ENCODE results near the gene FRMPD4.

The FRMPD4 gene

DNA sequence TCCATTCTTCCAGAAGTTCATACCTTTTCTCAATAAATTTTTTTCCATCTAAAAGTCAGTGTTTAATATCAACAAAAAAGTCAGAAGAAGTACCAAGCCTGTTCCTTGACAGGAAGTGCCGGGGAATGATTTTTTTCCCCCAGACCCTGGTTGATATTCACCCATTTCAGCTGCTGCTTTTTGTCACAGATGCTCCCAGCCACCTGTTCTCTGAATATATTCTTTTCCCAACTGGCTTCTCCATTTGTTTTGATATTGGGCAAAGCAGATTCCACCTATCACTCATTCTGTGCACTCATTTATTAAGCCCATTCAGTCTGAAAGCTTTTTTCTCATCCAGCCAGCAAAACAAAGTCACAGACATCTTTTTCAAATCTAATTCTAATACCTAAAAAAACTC, 139.9 kb downstream of the FRMPD4 start:
- no peak overlapping the region for H3K4me3 ChIP-seq (ENCODE audit: low read length)
- no peak for DNase-seq (ENCODE audit: low read depth, low spot score)

DNA sequence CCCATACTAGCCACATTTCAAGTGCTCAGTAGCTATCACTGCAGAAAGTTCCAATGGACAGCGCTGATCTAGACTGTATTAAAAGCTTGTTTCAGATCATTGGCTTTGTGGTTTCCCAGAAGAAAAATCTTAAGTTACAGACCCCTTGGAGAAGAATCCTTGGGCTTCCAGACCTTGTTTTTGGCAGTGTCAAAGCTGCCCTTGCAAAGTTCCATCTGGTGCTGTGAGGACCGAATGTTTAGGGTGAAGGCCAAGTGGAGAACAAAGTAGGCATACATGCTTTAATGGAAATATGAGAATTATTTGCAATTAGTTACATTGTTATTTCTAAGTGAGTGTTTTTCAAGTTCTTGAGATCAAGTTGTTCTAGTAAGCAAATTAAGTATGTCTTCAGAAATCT, 144.7 kb downstream of the FRMPD4 start:
- no peak overlapping the region for H3K4me3 ChIP-seq (ENCODE audit: low read length)
- DNase-seq (ENCODE audit: low read depth, low spot score) = no peak

DNA sequence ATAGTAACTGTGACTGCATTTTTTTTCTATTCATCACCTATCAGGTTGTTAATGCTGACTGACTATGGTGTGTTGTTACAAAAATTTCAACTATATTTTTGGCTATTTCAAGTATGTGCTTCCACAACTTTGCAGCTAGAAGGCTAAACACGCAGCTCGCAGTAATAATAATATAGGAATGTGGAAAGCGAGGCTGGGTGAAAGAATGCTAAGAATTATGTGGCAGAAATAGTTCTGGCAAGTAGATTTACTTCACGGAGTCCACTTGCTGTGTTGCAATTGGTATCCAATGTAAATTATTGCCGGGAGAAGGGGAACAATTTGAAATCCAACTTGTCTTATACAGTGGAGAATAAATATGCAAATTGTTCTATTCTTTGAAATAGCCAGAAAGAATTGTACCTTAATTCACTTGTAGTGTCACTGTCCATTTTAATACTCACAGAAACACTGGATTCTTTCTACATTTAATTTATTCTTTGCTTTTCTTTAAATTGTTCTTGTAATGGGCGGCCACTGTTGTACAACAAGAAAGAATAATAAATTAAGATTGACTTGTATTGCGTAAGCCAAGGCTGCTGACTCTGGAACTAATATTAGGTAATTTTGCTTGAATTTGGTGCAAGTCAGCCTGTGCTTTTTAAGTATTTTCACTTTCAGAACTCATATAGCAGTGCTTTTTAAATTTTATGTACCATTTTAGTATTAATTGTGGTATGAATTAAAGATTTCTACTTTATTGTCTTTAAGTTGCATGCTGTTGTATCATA, 154.9 kb downstream of the FRMPD4 start:
- H3K4me3 ChIP-seq (ENCODE audit: low read length) = no peak overlapping the region
- DNase-seq (ENCODE audit: low read depth, low spot score) = no peak

DNA sequence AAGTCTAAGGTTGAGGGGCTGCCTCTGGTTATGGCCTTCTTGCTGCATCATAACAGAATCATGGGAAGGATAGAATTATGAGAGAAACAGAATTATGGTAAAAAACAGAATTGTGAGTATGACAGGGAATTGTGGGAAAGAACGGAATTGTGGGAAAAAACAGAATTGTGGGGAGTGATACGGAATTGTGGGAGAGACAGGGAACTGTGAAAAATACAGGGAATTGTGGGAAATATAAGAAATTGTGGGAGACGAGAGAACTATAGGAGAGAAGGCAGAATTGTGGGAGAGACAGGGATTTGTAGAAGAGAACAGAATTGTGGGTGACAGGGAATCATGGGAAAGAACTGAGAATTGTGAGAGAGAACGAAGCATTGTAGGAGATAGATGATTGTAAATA, 159.1 kb downstream of the FRMPD4 start:
- DNase-seq (ENCODE audit: low read depth, low spot score) = no peak
- no peak overlapping the region for H3K4me3 ChIP-seq (ENCODE audit: low read length)

DNA sequence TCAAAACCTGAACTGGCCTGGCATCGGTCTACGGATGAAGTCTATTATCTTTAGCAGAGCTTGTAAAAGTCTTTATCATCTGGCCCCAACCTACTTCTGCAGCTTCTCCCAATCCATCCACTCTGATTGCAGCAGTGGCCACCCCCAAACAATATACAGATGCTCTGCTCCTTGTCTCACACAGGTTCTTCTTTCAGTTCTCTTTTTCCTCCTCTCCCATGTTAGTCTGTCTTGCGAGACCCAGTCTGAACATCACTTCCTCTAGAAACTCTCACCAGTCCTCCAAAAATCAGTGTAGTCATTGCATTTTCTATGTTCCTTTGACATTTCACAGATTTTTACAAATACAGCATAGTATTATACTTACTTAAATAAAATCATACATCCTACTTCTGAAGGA, 163.0 kb downstream of the FRMPD4 start:
- no peak overlapping the region for H3K4me3 ChIP-seq (ENCODE audit: low read length)
- DNase-seq (ENCODE audit: low read depth, low spot score) = no peak

DNA sequence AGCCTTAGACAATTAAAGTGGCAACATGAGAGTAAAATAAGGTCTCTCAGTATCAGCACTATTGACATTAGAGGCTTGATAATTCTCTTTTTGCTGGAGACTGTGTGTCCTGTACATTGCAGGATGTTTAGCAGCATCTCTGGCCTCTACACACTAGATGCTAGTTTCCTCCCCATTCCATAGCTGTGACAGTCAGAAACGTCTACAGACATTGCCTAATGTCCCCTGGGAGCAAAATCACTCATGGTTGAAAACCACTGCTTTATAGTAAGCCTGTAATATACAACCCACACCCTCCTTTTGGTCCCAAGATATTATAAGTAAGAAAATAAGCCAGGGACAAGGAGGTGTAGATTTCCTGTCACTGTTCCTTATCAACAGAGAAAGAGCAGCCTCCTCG, 166.0 kb downstream of the FRMPD4 start:
- DNase-seq (ENCODE audit: low read depth, low spot score) = no peak
- H3K4me3 ChIP-seq (ENCODE audit: low read length) = no peak overlapping the region

DNA sequence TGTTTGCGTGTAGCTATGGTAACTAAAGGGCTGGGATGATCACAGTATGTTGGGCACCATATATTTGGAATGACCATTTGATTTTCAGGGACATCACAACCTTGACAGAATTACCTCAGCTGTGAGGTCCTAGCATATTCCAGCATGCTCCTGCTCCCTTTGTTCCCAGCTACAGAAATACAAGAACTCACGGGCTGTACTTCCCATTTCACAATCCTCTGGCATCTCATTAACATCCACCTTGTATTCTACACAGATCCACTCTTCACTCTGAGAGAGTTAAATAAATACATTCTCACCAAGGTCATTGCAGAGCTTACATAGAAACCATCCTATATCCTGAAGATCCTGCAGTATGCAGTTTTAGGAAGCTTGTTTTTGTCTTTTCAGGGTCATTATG, 169.7 kb downstream of the FRMPD4 start:
- H3K4me3 ChIP-seq (ENCODE audit: low read length) = no peak overlapping the region
- no peak for DNase-seq (ENCODE audit: low read depth, low spot score)

DNA sequence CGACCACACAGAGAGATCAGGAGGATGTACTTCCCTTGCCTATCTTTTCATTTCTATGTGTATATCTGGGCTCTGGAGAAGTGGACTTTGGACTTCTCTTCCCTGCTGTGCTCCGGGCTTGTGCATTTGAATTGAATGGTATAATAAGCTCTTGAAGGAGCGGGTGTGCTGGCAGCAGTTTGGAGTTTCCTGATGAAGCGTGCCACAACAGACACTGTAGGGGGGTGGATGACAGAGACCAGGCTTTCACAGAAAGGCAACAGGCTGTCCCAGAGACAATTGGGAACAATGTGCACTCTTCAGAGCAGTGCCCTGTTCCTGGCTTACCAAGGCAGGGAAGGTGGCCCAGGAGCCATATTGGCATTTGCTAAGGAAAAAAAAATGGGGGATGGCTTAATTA, 170.1 kb downstream of the FRMPD4 start:
- no peak for DNase-seq (ENCODE audit: low read depth, low spot score)
- no peak overlapping the region for H3K4me3 ChIP-seq (ENCODE audit: low read length)

DNA sequence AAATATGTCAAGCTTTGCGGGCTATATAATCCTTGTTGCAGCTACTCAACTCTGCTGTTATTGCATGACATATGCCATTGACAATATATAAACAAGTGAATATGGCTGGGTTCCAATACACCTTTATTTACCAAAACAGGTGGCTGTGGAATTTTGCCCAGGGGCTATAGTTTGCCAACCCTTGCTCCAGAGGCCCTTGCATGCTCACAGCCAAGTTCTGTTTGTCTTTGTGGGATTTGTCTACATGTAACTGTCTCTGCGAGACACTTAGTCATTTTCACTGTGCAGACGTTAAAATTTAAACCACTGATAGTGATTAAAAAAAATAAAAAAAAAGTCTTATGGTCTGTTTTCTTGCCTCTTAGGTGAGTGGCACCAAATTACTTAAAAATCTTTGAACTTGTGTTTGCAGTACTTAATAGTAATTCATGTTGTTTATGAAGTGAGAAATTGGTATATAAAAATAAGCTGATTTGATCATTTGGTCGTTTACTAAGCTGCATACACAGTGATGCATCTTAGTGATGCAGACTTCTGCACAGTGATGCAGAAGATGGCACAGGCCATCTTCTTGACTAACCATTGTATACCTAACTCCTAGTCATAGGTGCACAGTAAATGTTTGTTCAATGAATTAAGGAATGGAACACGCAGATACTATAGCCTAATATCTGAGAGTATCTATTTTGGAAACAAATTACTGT, 170.9 kb downstream of the FRMPD4 start:
- no peak overlapping the region for H3K4me3 ChIP-seq (ENCODE audit: low read length)
- DNase-seq (ENCODE audit: low read depth, low spot score) = no peak

DNA sequence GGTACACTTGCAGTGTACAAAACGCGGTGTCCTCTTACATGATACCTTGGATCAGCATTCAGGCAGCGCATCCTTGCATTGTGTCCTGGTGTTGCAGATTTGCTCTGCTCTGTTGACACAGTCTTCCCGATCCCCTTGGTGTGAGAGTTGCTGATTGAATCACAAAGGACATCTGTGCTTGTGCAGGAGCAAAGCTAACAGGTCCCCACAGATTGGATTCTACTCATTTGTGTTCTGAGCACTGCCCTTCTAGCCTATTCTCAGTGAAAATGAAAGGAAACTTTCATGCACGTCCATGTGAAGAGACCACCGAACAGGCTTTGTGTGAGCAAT, 171.4 kb downstream of the FRMPD4 start:
- no peak for DNase-seq (ENCODE audit: low read depth, low spot score)
- H3K4me3 ChIP-seq (ENCODE audit: low read length) = no peak overlapping the region

DNA sequence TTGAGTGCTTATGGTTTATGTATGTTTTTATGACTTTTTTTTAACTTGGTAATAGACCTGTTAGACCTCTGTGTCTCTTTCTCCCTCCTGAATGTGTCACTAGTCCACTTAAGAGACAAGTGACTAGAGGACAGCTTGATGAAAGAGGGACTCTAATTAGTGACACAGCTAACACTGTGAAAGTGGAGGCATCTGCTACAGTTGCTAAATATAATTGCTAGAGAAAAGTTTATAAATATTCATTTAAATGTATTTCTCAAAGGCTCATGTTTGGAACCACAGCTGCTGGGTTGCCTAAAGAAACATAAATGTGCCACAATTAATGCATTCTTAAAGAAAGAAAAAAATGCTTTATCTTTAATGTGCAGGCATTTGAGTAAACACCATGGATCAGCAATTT, 176.4 kb downstream of the FRMPD4 start:
- no peak for DNase-seq (ENCODE audit: low read depth, low spot score)
- no peak overlapping the region for H3K4me3 ChIP-seq (ENCODE audit: low read length)

DNA sequence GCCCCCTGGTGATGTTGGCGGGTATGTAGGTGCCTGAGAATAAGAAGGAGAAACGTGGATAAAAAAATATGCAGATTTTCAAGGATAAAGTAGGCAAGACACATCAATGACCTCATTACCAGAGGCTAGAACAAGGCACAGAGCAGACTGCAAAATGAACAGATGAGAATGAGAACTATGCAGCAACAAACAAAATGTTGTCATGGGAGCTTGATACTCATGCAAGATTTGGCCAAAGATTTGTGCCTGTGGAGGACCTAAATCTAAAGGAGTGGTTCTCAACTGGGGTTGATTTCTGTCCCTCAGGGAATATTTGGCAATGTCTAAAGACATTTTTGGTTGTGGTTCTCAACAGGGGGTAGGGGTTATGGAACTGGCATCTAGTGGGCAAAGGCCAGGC, 177.3 kb downstream of the FRMPD4 start:
- no peak overlapping the region for H3K4me3 ChIP-seq (ENCODE audit: low read length)

DNA sequence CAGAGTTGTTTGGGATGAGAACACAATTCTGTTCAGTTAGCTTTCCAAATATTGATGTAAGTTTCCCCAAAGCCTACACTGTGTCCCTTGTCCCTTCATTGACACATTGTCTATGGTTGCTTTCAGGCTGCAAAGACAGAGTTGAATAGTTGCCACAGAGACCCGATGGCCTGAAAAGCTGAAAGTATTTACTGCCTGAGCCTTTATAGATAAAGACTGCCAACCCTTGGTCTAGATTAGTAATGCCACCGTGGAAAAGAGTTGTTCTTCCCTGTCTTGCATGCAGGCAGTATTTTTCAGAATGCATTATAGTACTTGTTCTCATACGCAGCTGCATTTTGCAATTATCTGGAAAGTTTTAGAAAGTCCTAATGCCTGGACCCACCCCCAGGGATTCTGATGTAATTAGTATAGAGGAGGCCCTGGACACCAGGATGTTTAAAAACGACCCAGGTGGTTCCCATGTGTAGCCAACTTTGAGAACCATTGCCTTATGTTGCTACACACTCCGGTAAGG, 180.8 kb downstream of the FRMPD4 start:
- DNase-seq (ENCODE audit: low read depth, low spot score) = no peak
- no peak overlapping the region for H3K4me3 ChIP-seq (ENCODE audit: low read length)

More for the DNA sequence above, 177.3 kb downstream of the FRMPD4 start:
- DNase-seq (ENCODE audit: low read depth, low spot score) = no peak

DNA sequence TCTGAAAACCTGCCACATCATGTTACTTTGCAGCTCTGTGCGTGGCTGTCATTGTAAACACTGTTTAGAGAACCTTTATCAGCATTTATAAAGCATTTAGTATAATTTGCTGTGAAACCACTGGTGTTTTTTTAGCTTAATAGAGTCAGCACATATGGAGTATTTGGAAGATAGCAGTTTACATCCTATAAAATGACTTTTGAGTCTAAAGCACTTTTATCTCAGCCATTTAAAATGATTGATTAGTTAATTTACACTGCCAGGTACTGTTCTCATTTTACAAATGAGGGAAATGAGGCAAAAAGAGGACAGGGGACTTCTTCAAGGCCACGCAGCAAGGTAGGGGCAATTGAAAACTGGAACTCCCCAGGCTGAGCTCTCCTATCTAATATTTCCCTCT, 181.7 kb downstream of the FRMPD4 start:
- no peak overlapping the region for H3K4me3 ChIP-seq (ENCODE audit: low read length)
- DNase-seq (ENCODE audit: low read depth, low spot score) = no peak

DNA sequence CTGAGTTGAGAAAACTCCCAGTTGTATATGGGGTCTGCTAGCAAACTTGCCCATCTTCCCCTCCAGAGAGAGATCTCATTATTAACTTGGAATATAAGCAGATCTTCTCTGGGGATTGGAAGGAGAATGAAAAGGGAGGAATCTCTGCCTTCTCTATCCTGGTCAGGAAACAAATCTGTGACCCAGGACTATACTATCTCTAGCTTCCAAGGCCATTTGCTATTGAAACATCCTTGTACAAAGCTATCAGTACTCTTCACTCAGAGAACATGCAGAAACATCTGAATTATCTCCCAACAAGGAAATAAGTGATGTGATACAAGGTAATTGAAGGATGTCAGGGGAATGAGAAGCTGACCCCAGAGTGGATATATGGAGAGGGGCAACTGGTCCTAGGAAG, 183.8 kb downstream of the FRMPD4 start:
- no peak overlapping the region for H3K4me3 ChIP-seq (ENCODE audit: low read length)
- DNase-seq (ENCODE audit: low read depth, low spot score) = no peak

DNA sequence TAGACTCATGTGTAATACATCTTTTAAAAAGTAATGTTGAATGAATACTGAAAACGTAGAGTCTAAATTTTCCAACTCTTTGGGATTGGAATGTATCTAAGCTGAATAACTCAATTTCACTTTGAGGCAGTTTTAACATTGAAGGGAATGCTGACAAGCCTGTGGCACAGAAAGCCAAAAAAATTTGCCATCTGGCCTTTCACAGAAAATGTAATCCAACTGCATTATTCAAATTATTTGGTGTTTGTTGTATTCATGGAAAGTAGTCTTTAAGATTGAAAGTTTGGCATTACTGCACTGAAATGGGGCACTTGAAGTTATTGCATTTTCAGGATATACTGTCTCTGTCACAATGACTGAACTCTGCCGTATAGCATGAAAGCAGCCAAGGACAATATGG, 186.9 kb downstream of the FRMPD4 start:
- H3K4me3 ChIP-seq (ENCODE audit: low read length) = no peak overlapping the region
- no peak for DNase-seq (ENCODE audit: low read depth, low spot score)

DNA sequence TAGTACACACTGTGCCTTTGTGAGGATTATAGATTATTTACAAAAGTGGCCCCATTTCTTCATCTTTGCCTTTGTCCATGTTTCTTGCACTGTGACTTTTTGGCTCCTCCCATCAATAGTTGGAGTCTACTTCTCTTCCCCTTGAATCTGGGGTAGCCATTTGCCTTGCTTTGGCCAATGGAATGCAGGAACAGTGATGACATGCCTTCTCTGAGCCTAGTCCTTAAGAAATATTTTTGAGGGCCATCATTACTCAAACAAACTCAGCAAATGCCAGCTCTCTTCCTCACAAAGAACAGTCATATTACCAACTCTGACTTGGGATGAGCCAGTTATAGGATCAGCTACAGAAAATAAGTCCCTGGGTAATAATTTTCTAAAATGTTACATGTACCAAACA, 189.6 kb downstream of the FRMPD4 start:
- no peak overlapping the region for H3K4me3 ChIP-seq (ENCODE audit: low read length)
- DNase-seq (ENCODE audit: low read depth, low spot score) = no peak

DNA sequence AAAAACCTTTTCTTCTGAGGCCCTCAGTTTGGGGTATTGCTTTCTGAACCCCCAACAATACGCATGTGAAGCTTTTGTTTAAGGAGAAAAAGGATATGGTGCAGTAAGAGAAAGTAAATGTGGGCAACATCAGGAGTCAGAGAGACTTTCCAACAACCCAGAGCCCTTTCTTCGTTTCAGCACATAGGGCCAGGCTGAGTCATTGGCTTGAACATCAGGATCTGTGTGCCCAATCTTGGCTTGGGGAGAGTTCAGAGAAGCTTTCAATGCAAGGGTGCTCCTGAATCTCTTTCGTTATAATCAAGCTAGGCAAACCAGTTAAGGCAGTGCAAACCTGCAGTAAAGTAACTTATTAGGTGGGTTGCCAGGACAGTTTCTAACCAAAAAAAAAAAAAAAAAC, 191.2 kb downstream of the FRMPD4 start:
- DNase-seq (ENCODE audit: low read depth, low spot score) = no peak
- H3K4me3 ChIP-seq (ENCODE audit: low read length) = no peak overlapping the region

DNA sequence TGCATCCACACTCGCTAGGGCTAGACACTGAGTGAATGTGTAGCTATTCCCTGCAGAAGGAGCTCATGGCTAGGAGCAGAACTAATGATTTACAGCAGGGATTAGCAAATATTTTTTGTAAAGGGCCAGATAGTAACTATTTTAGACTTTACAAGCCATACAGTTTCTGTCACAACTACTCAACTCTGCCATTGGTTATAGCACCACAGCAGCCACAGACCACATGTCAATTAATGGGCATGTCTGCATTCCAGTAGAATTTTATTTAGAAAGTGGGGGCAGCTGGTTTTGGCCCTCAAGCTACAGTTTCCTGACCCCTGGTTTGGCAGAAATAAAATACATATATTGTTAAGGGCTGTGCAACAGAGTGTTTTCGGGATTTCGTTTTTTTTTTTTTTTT, 192.6 kb downstream of the FRMPD4 start:
- no peak for DNase-seq (ENCODE audit: low read depth, low spot score)
- H3K4me3 ChIP-seq (ENCODE audit: low read length) = no peak overlapping the region

DNA sequence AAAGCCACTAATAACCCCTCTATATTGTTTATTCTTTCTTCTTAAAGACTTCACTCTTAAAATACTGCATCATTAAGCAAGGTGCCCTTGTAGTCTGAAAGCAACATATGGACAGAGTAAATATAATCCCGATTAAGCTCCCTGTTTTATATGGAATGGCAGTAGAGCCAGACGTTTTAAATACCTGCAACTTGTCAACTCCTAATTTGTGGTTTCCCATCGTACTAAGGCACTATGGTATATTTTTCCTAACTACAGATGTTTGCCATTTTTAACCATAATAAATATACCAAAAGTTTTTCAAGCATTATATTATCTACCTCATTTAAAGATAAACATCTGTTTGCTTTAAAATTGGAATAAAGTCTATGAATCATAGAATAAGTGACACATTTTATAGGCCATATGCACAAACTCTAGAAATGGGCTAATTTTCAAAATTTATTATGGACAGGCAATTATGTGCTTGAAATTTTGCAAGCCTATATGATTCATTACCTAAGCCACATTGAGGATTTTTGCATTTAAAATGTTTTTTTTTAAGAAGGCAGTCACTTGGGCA, 194.6 kb downstream of the FRMPD4 start:
- H3K4me3 ChIP-seq (ENCODE audit: low read length) = no peak overlapping the region
- DNase-seq (ENCODE audit: low read depth, low spot score) = no peak

DNA sequence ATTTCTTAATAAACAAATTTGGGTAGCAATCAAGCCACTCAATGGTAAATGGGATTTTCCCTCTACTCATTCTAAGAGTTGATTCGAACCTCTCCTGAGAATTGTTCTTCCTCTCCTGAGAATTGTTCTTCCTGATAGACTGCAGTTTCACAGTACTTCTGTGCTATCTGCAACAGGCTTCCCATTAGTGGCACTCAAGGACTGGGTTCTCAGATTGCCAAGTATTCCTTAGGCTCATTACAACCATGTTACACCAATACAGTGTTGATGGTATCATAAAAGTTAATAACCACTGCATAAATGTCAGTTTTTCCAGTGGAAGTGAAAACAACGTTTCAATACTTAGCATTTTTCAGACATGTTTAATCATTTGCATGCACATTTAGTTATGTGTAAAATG, 201.6 kb downstream of the FRMPD4 start:
- no peak overlapping the region for H3K4me3 ChIP-seq (ENCODE audit: low read length)
- no peak for DNase-seq (ENCODE audit: low read depth, low spot score)

Data from Jurkat, Clone E6-1 (cell line).